ENCODE results near the gene C1orf159.
"Not testable (repeated sequence)": the region's sequence is repeated elsewhere in the genome, so short reads cannot be mapped to it uniquely, and the experiment has no call there.

Gene C1orf159

GRCh38 chr1:1119272-1119890 is 3.5 kb upstream of the C1orf159 start:
- in situ Hi-C loops (cut with MboI; ENCODE audit: low sequenced_read_pairs) = no loop called here

- in situ Hi-C loops (cut with MboI; ENCODE audit: low sequenced_read_pairs) = no loop called here
Observed at GRCh38 chr1:1118876-1119220, 3.0 kb upstream of the C1orf159 start.

DNA sequence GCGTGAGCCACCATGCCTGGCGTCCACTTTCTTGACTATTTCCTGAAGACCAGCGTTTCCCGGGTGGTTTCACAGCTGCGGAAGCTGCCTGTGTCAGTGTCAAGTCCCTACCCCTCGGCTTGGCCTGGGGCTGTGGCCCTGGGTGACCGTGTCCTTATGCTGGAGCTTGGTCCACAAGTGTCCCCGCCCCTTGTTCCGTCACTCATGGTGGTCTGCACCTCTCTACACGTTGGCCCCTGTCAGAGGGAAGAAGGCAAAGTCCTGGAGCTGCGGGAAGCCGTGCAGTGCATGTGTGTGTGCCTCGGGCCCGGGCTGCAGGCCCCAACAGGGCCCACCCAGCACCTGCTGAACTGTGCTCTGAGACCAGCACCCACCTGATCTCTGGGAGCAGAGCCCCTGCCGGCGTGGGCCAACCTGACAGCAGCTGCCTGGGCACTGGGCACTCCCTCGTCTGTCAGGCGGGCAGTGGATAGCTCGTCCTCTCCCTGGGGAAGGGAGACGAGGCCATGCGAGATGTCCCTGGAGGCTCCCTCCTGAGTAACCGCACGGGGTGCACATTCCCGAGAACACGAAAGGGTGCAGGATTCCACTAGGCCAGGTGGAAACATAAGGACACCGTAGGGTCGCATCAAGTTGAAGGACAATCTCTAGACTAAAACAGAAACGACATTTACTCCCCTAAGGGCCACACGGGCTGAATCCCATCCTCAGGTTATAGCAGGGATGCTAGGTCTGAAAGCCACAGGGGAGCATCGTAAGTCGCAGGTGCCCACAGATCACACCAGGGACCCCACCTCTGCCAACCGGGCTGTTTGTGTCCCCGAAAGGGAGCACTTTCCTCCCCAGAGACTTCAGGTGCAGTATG is 2.4 kb upstream of the C1orf159 start:
- in situ Hi-C loops (cut with MboI; ENCODE audit: low sequenced_read_pairs) = no loop called here

DNA sequence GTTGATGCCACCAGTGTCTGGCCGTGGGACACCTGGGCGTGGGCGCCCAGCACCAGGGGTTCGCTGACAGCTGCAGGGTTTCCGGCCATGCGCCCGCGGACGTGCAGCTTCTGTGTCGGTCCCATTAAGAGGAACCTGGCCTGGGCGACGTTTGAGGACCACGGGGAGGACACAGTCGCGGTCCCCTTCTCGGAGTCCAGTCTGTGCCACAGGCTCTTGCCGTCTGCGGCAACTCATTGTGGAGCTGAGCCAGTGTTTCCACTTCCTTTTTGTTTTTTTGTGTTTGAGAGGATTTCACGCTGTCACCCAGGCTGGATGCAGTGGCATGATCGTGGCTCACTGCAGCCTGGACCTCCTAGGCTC is 1.6 kb upstream of the C1orf159 start:
- in situ Hi-C loops (cut with MboI; ENCODE audit: low sequenced_read_pairs) = no loop called here

DNA sequence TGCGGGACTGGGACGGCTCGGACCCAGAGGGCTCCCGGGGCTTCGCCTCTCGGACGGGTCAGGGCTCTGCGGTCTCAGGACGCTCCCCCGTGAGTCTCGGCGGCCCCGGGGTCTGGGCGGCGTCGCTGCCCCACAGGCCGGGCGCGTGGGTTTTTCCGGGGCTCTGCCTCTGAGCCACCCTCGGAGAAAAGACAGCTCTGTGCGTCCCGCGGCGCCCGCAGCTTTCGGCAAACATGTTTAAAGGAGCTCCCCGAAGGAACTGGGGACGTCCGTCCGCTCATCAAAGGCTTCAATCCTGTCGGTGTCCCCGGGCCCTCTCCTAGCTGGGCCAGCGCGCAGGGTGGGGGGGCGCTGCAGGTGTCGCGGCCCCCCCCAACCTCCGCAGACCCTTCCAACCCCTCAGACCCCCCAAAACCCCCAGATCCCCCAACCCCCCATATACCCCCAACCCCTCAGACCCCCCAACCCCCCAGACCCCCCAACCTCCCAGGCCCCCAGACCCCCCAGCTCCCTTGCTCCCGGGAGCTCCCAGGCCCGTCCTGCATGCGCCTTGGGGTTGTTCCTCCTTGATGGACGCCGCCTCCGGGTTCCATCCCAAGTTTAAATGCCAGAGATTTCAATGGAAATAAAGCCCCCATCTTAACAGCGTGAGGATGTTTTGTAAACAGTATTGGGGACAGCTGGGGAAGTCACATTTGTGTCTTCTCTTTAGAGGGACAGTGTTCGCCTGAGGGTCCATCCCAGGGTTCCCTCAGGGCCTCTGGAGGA is 996 bp upstream of the C1orf159 start:
- in situ Hi-C loops (cut with MboI; ENCODE audit: low sequenced_read_pairs) = no loop called here

DNA sequence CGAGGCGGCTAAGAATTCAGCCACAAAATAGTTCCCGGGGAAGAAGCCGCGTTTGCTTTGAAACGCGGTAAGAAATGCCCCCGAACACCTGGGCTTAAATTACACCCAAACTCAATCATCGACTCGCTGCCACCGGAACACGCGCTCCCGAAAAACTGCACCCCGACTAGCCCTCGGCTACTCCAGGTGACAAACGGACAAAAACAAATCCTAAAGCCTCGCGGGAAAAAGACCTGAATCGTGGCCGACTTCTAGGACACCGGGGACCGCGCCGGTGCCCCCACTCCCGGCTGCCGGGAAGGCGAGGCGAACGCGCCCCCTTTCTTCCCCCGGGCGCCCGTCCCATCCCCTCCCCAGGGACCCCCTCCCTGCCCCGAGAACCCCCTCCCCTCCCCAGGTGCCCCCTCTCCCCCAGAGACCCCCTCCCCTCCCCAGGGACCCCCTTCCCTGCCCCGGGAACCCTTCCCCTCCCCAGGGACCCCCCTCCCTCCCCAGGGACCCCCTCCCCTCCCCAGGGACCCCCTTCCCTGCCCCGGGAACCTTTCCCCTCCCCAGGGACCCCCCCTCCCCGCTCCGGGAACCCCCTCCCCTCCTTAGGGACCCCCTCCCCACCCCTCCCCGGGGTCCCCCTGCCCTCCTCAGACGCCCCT is 628 bp downstream of the C1orf159 start:
- in situ Hi-C loops (cut with MboI; ENCODE audit: low sequenced_read_pairs) = no loop called here

- in situ Hi-C loops (cut with MboI; ENCODE audit: low sequenced_read_pairs) = no loop called here
Observed at GRCh38 chr1:1114431-1114830, 1.5 kb downstream of the C1orf159 start.

- in situ Hi-C loops (cut with MboI; ENCODE audit: low sequenced_read_pairs) = no loop called here
Observed at GRCh38 chr1:1112237-1112985, 3.5 kb downstream of the C1orf159 start.

GRCh38 chr1:1111516-1112236 is 4.2 kb downstream of the C1orf159 start:
- in situ Hi-C loops (cut with MboI; ENCODE audit: low sequenced_read_pairs) = no loop called here

- in situ Hi-C loops (cut with MboI; ENCODE audit: low sequenced_read_pairs) = no loop called here
Observed at GRCh38 chr1:1110561-1110971, 5.3 kb downstream of the C1orf159 start.

DNA sequence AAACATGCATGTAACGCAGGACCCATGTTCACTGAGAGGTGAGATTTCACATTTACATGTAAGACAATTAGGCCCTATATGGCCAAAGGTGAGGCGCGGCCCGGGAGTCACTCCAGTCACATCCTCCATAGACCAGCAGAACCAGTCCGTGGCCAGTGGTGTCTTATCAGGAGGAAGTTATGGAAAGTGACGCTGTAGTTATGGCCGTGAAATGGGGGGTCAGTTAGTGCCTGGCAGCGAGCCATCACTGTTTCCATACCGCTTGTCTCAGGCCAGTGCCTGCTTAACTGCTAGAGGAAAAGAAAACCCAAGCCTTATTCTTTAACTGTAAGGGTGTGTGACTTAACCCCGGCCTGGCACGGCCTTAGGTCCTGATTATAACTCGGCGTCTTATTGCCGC is 6.1 kb downstream of the C1orf159 start:
- in situ Hi-C loops (cut with MboI; ENCODE audit: low sequenced_read_pairs) = no loop called here

GRCh38 chr1:1106510-1107221 is 9.2 kb downstream of the C1orf159 start:
- in situ Hi-C loops (cut with MboI; ENCODE audit: low sequenced_read_pairs) = no loop called here

- in situ Hi-C loops (cut with MboI; ENCODE audit: low sequenced_read_pairs) = not testable (repeated sequence)
Observed at GRCh38 chr1:1104152-1104551, 11.7 kb downstream of the C1orf159 start.

DNA sequence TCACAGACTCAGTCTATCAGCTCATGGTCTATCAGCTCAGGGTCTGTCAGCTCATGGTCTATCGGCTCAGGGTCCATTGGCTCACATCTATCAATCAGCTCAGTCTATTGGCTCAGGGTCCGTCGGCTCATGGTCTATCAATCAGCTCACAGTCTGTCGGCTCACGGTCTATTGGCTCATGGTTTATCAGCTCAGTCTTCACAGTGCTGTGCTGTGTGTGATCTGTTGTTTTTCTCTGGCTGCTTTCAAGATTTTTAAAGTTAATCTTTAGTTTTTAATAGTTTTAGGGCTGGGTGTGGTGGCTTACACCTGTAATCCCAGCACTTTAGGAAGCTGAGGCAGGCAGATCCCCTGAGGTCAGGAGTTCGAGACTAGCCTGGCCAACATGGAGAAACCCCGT is 14.4 kb downstream of the C1orf159 start:
- in situ Hi-C loops (cut with MboI; ENCODE audit: low sequenced_read_pairs) = no loop called here

DNA sequence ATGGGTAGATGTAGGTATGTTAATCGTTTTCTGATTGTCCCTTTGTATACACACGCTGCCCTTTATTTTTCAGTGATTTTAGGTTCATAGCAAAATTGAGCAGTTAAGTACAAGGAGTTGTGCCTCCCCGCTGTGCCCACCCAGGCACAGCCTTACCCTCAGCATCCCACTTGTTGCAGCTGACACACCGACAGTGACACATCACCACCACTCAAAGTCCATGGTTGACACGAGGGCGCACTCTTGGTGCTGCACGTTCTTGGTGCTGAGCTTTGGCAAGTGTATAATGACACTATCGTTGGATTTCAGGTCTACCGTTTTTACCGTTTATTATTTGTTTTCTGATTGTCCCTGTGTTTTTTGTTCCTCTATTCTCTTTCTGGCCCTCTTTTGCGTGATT is 15.6 kb downstream of the C1orf159 start:
- in situ Hi-C loops (cut with MboI; ENCODE audit: low sequenced_read_pairs) = no loop called here

DNA sequence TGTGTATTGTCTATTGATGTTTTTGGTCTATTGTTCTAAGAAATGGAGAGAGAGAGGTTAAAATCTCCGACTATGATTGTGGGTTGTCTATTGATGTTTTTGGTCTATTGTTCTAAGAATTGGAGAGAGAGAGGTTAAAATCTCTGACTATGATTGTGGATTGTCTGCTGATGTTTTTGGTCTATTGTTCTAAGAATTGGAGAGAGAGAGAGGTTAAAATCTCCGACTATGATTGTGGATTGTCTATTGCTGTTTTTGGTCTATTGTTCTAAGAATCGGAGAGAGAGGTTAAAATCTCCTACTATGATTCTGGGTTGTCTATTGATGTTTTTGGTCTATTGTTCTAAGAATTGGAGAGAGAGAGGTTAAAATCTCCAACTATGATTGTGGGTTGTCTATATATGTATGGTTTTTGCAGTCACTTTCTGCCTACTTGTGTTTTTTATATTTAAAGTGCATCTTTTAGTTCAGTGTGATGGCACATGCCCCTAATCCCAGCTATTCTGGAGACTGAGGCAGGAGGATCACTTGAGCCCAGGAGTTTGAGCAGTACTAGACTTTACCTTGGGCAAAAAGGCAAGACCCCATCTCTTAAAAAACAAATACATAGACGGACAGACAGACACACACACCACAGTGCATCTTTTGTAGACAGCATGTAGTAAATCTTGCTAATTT is 16.2 kb downstream of the C1orf159 start:
- in situ Hi-C loops (cut with MboI; ENCODE audit: low sequenced_read_pairs) = no loop called here

DNA sequence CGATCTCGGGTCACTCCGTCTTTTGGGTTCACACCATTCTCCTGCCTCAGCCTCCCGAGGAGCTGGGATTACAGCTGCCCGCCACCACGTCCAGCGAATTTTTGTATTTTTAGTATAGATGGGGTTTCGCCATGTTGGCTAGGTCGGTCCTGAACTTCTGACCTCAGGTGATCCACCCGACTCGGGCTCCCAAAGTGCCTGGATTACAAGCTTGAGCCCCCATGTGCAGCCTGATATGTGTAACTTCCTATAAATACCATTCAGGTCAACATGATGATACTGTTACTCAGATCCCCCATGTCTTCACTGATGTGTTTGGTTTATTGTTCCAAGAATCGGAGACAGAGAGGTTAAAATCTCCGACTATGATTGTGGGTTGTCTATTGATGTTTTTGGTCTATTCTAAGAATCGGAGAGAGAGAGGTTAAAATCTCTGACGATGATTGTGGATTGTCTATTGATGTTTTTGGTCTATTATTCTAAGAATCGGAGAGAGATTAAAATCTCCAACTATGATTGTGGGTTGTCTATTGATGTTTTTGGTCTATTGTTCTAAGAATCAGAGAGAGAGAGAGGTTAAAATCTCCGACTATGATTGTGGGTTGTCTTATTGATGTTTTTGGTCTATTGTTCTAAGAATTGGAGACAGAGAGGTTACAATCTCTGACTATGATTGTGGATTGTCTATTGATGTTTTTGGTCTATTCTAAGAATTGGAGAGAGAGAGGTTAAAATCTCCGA is 17.0 kb downstream of the C1orf159 start:
- in situ Hi-C loops (cut with MboI; ENCODE audit: low sequenced_read_pairs) = no loop called here

DNA sequence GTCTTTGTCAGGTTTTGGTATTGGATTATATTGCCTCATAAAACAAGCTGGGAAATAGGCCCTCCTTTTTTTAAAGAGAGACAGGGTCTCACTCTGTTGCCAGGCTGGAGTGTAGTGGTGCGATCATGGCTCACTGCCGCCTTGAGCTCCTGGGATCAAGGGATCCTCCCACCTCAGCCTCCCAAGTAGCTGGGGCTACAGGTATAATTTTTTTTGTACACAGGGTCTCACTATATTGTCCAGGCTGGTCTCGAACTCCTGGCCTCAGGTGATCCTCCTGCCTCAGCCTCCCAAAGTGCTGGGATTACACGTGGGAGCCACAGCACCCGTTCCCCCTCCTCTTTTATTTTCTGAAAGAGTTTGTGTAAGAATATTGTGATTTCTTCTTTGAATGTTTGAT is 19.8 kb downstream of the C1orf159 start:
- in situ Hi-C loops (cut with MboI; ENCODE audit: low sequenced_read_pairs) = not testable (repeated sequence)

Measured in HL-60/S4 treated with phorbol 12-myristate 13-acetate at 8.2 ng/mL for 4 days and 3 days (cell line).